GM19025 (cell line): Measurements from ENCODE around the gene RAB18.
"Not testable (repeated sequence)": the region's sequence is repeated elsewhere in the genome, so short reads cannot be mapped to it uniquely, and the experiment has no call there.

ENCODE experiments used
- ATAC-seq: cut with Tn5 transposase; IDR thresholded peaks from one replicate; pipeline ENCODE4 v1.9.1; 2021; ENCODE audit warnings: mild to moderate bottlenecking, low read depth, moderate library complexity; ENCODE audit not compliant: unreplicated experiment

The RAB18 gene

GRCh38 chr10:27503498-27504006, 552 bp upstream of the RAB18 start:
- no peak for ATAC-seq

GRCh38 chr10:27504808-27505460, 830 bp downstream of the RAB18 start:
- ATAC-seq: no peak

GRCh38 chr10:27505537-27505936, 1.4 kb downstream of the RAB18 start:
- ATAC-seq: not testable (repeated sequence)

GRCh38 chr10:27506280-27506679, 2.2 kb downstream of the RAB18 start:
- ATAC-seq: no peak

- no peak for ATAC-seq
Observed at GRCh38 chr10:27512548-27512947, 8.4 kb downstream of the RAB18 start.

GRCh38 chr10:27513451-27514191, 9.5 kb downstream of the RAB18 start:
- no peak for ATAC-seq

GRCh38 chr10:27514243-27514642, 10.1 kb downstream of the RAB18 start:
- ATAC-seq: no peak

GRCh38 chr10:27518261-27518660, 14.2 kb downstream of the RAB18 start:
- ATAC-seq: no peak

GRCh38 chr10:27525819-27526218, 21.7 kb downstream of the RAB18 start:
- ATAC-seq: no peak

GRCh38 chr10:27526242-27526641, 22.1 kb downstream of the RAB18 start:
- no peak for ATAC-seq

- no peak for ATAC-seq
Observed at GRCh38 chr10:27527666-27528295, 23.7 kb downstream of the RAB18 start.

GRCh38 chr10:27529010-27529783, 25.1 kb downstream of the RAB18 start:
- no peak for ATAC-seq

- ATAC-seq: no peak
Observed at GRCh38 chr10:27530477-27530876, 26.4 kb downstream of the RAB18 start.

- ATAC-seq: no peak
Observed at GRCh38 chr10:27531336-27531847, 27.3 kb downstream of the RAB18 start.

GRCh38 chr10:27534161-27534700, 30.1 kb downstream of the RAB18 start:
- ATAC-seq: no peak

GRCh38 chr10:27535317-27535716, 31.2 kb downstream of the RAB18 start:
- ATAC-seq: no peak

GRCh38 chr10:27536437-27536836, 32.3 kb downstream of the RAB18 start:
- ATAC-seq: no peak

GRCh38 chr10:27537166-27537565, 33.1 kb downstream of the RAB18 start:
- no peak for ATAC-seq

- ATAC-seq: no peak
Observed at GRCh38 chr10:27537787-27538186, 33.7 kb downstream of the RAB18 start.

GRCh38 chr10:27540672-27541071, 36.6 kb downstream of the RAB18 start:
- no peak for ATAC-seq
